Mesodermal cell (in vitro differentiated cells): ENCODE data around the gene OVOL2.

ENCODE experiments used
- H3K27ac ChIP-seq: 2 replicates; pipeline ENCODE4 v1.7.0; 2013; ENCODE audit warnings: mild to moderate bottlenecking, low read depth, low read length, moderate library complexity; ENCODE audit not compliant: severe bottlenecking
- H3K36me3 ChIP-seq: 2 replicates; pipeline ENCODE4 v1.7.1; 2013; ENCODE audit warnings: mild to moderate bottlenecking, low read length, moderate library complexity; ENCODE audit not compliant: control insufficient read depth, insufficient read depth
- H3K4me1 ChIP-seq: one replicate; pipeline ENCODE4 v1.7.1; 2013; ENCODE audit warnings: mild to moderate bottlenecking, low read length; ENCODE audit not compliant: insufficient read depth, control insufficient read depth, poor library complexity, severe bottlenecking
- H3K4me3 ChIP-seq: 2 replicates; pipeline ENCODE4 v1.7.0; 2013; ENCODE audit warnings: low read length, control low read depth, mild to moderate bottlenecking; ENCODE audit not compliant: insufficient read depth, poor library complexity, severe bottlenecking; ENCODE audit errors: extremely low read depth
- H3K9me3 ChIP-seq: 2 replicates; pipeline ENCODE4 v1.7.1; 2013; ENCODE audit warnings: mild to moderate bottlenecking, low read length, moderate library complexity; ENCODE audit not compliant: control insufficient read depth
- WGBS, 2 experiments: methylation state at CpG; one replicate each; pipeline ENCODE4 v1.1.5; 2013; ENCODE audit warnings: missing lambda C conversion rate in 2 of 2; ENCODE audit not compliant: insufficient coverage in 2 of 2; 5-methylcytosine and 5-hydroxymethylcytosine counted together

OVOL2 gene

DNA sequence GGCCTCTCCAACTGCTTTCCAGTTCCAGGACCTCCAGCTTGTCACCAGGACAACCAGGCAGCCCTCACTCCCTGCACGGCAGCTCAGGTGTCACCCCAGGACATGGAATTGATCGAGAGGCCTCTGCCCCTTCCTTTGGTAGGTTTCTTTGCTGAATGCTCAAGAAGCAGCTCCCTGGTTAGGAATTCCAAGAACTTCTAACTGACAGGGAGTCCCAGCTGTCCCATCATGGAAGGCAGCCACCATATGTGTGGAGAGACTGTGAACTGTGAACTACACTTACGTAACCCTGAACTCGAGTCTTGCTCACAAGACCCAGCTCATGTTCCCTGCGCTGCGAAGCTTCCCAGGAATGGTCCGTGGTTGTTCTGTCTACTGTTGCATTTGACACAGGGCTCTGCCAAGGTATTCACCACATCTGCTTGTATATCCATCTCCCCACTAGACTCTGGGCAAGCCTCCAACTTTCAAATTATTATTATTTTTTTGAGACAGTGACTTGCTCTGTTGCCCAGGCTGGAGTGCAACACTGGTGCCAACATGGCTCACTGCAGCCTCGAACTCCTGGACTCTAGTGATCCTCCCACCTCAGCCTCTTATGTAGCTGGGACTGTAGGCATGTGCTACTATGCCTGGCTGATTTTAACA is 53.2 kb downstream of the OVOL2 start:
- Histone ChIP-seq H3K9me3 (no peaks in the 10 kb centered on the region), H3K27ac (no peak overlapping the region), H3K4me1 (peaks cover 3% of the 10 kb centered on the region), H3K36me3 (no peaks in the 10 kb centered on the region), H3K4me3 (no peak overlapping the region)
- WGBS, 2 experiments, result 82 to 88% methylated on average over 7 to 8 of the region's 8 CpGs

DNA sequence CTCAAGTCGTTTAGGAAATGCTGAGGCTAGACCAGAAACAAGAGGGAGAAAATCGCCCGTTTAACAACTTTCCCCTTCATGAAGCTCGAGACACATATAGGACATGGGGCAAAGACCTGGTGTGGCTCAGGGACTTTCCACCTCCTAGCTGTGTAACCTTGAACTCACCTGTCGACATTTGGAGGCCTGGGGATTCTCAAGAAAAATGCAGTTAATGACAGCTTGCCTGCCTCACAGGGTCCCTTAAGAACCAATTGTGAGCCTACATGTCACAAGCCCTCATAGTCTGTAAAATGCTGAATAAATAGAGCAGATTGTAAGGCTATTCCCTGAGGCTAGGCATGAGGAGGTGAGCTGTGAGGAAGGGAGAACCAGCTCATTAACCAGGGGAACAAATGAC is 53.8 kb downstream of the OVOL2 start:
- WGBS, 2 experiments, result 71 to 79% methylated on average over 5 of the region's 5 CpGs

DNA sequence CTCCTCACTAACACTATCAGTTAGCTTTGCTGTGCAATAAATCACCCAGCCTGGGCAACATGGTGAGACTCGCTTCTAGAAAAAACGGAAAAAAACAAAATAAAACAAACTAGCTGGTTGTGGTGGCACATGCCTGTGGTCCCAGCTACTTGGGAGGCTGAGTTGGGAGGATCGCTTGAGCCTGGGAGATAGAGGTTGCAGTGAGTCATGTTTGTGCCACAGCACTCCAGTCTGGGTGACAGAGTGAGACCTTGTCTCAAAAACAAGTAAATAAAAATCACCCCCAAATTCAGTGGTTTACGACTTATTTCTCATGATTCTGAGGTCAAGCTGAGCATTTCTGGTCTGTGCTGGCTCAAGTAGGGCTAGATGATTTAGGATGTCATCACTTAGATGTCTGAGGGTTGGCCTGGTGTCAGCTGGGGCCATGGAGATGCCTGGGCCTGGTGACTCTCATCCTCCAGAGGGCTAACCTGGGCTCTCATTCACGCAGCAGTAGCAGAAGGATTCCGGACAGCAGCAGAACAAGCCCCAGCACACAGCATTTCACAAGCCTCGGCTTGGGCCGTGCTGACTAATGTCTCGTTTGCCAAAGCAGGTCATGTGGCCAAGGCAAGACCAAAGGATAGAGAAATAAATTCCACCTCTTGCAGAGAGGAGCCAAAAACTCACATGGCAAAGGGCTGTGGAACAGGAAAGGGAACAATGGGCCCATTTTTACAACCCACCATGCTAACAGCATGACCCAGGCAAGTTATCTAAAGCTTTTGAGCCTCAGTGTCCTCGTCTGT is 56.4 kb downstream of the OVOL2 start:
- Histone ChIP-seq H3K36me3 (no peaks in the 10 kb centered on the region), H3K4me1 (peaks cover 3% of the 10 kb centered on the region), H3K4me3 (no peak overlapping the region), H3K27ac (no peak overlapping the region), H3K9me3 (no peaks in the 10 kb centered on the region)
- 82 to 83% methylated on average over 3 to 6 of the region's 10 CpGs for WGBS, 2 experiments

More for the DNA sequence above, 53.8 kb downstream of the OVOL2 start:
- Histone ChIP-seq H3K27ac (no peak overlapping the region), H3K4me3 (no peak overlapping the region), H3K9me3 (no peaks in the 10 kb centered on the region), H3K36me3 (no peaks in the 10 kb centered on the region), H3K4me1 (peaks cover 3% of the 10 kb centered on the region)

DNA sequence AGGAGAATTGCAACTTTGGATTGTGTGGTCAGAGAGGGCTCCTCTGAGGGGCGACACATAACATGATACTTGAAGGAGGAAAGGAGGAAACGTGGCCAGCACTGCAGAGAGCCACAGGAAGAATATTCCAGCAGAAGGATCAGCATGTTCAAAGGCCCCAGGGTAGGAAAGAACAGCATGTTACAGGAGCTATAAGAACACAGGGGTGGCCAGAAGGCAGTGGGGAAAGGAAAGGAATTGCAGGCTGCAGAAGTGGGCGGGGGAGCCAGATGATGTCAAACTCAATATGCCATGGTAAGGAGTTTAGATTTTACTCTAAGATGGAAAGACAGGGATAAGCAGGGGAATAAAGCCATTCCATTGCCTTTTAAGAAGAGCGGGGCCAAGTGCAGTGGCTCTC is 58.1 kb downstream of the OVOL2 start:
- H3K4me1 ChIP-seq, result no peaks in the 10 kb centered on the region
- no peaks in the 10 kb centered on the region for H3K36me3 ChIP-seq
- H3K9me3 ChIP-seq, result no peaks in the 10 kb centered on the region
- WGBS, 2 experiments, result 76 to 92% methylated on average over 4 of the region's 4 CpGs
- H3K4me3 ChIP-seq, result no peak overlapping the region
- no peak overlapping the region for H3K27ac ChIP-seq

DNA sequence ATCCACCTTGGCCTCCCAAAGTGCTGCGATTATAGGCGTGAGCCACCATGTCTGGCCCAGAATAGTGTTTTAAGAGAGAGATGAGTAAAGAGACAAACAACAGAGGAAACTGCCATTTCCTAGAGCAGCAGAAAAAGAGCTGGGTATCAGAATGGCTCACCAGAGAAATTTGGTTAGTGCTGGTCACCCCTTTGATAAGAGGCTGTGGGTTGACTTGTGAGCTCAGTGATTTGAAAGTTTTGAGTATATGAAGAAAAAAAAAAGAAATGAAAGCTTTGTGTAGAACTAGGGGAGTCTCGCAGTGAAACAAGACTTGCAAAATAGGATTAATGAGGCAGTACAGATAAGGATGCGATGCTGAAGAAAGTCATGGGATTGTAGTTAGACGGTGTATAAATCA is 59.3 kb downstream of the OVOL2 start:
- no peak overlapping the region for H3K4me3 ChIP-seq
- H3K9me3 ChIP-seq, result no peaks in the 10 kb centered on the region
- no peaks in the 10 kb centered on the region for H3K36me3 ChIP-seq
- no peaks in the 10 kb centered on the region for H3K4me1 ChIP-seq
- no peak overlapping the region for H3K27ac ChIP-seq
- WGBS, 2 experiments, result 92 to 93% methylated on average over 2 to 5 of the region's 5 CpGs

DNA sequence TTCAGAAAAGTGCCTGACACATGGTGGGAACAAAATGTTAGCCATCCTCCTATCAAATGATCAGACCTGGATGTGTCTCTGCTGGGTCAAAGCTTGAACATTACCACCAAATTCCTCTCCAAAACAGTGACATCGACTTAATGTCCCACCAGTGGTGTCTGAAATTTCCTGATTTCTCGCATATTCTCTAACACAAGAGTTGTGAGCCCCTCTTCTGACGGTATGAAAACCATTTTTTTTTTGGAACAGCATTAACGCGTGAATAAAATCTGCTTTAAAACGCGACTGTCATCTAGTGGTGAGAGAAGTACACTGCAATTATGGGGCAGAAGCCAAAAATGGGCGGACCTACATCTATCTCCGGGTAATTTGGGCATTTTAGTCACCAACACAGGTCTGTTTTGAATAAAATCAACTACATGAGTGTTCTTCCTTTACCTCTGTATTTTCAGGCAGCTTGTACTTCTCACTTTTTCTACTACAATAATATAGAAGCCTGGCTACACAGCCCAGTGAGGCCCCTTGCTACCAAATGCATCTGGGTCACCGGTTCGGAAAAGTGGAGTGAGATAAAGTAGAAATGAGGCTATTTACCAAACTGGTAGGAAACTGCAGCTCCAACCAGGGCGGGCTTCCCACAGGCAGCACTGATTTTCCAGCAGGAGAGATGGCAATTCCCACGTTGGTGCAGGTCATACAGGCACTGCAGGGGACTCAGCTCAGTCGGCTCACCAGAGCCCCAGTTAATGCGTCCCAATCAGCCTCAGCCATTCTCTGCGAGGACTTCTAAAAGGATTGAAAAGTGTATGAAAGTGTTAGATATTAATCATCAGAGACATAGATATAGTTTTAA is 61.5 kb downstream of the OVOL2 start:
- H3K27ac ChIP-seq, result no peak overlapping the region
- H3K9me3 ChIP-seq, result no peaks in the 10 kb centered on the region
- peaks cover 8% of the 10 kb centered on the region for H3K36me3 ChIP-seq
- H3K4me3 ChIP-seq, result no peak overlapping the region
- WGBS, 2 experiments, result 22 to 38% methylated on average over 11 to 12 of the region's 16 CpGs
- H3K4me1 ChIP-seq, result no peaks in the 10 kb centered on the region

DNA sequence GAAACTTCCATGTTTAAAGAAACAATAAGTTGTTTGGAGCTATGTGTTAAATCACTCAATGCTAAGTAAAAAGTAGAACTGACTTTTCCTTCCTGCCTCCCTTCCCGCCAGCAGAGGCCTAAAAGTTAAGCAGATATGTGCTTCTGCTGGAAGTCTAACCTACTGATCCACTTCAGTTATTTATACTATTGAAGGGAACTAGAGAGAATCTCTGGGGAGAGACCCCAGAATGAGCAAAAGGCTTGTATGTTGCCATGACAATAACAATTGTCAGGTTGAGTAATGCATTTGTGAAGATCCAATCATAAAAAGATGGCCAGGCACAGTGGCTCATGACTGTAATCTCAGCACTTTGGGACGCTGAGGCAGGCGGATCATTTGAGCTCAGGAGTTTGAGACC is 64.2 kb downstream of the OVOL2 start:
- Histone ChIP-seq H3K27ac (no peak overlapping the region), H3K4me3 (no peak overlapping the region), H3K36me3 (peaks cover 31% of the 10 kb centered on the region), H3K9me3 (no peaks in the 10 kb centered on the region), H3K4me1 (no peaks in the 10 kb centered on the region)
- WGBS, 2 experiments, result 100% methylated on average over 2 of the region's 3 CpGs; no CpG with 5 or more reads in 1 of the 2 experiments

DNA sequence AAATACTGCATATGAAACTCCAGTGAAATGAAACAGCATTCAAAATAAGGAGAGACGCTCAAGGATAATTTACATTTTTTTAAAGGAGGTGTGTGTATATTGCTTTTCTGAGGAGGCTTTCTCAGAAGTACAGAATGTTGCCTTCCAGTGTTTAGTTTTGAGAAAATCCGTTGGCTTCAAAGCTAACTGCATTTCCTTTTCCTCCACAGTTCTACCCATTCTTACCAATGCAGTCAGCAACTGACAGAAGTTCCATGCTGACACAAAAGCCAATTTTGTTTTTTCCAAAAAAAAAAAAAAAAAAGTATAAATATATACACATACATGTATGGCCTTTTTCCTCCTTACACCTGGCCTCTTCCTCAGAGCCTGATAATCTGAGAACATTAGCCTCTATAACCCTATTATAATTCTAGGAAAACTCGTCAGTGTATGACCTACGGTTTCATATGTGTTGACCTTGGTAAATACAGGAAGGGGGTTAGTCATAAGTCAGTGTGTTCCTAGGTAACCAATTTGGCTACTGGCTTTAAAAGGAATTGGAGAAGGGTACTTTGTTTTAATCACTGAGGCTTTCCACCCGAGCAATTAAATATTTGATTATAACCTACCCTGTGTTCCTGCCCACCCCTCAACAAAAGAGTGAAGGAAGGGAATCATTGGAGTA is 64.7 kb downstream of the OVOL2 start:
- Histone ChIP-seq H3K27ac (no peak overlapping the region), H3K4me3 (no peak overlapping the region), H3K36me3 (peaks cover 36% of the 10 kb centered on the region), H3K4me1 (no peaks in the 10 kb centered on the region), H3K9me3 (no peaks in the 10 kb centered on the region)
- 100% methylated on average over 2 to 3 of the region's 5 CpGs for WGBS, 2 experiments

DNA sequence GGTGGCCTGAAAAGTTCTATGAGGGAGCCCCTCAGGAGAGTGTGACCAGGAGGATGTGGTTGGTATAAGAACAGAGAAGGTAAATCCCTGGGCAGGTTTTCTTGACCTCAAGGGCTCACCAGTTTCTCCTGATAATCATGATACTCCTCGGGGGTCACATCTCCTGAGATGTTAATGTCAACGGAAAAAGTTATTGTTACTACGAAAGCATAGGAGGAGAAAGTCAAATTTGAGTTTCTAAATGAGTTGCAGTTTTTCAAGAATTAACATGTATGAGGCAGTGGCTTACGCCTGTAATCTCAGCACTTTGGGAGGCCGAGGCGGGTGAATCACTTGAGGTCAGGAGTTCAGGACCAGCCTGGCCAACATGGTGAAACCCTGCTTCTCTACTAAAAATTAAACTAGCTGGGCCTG is 65.5 kb downstream of the OVOL2 start:
- no peak overlapping the region for H3K4me3 ChIP-seq
- no peak overlapping the region for H3K27ac ChIP-seq
- WGBS, 2 experiments, result 95% methylated on average over 4 to 6 of the region's 6 CpGs
- H3K4me1 ChIP-seq, result no peaks in the 10 kb centered on the region
- no peaks in the 10 kb centered on the region for H3K9me3 ChIP-seq
- peaks cover 40% of the 10 kb centered on the region for H3K36me3 ChIP-seq

DNA sequence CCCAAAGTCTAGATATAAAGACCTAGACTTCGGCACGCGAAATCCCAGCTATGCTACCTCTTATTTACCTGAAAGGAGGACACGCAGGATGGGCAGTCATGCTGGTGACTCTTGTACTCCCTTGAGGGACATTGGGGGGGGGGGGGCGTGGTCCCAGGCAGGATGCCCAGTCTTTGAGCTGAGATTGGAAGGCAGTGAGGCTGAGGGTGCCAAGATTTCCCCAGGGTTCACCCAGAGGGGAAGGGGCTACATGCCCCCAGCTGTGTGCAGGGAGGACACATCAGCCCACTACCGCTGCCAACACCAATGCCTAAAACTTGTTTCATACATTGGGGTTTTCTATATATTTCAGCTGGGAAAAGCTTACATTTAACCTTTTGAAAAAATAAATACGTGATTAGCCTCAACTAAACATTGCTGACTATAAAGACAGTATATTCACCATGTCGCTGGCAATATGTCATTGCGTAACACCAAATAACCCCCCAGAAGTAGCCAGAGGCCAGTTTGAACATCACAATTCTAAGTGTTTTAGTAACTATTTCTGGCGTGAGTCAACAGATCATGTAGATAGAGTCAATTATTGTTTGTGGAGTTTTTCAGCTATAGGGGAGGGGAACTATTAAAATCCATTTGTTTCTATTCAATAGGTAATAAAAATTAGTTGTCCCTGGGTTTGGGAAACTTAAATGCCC is 67.3 kb downstream of the OVOL2 start:
- Histone ChIP-seq H3K9me3 (no peaks in the 10 kb centered on the region), H3K4me3 (no peak overlapping the region), H3K36me3 (peaks cover 52% of the 10 kb centered on the region), H3K27ac (no peak overlapping the region), H3K4me1 (no peaks in the 10 kb centered on the region)
- WGBS, 2 experiments, result 100% methylated on average over 2 of the region's 10 CpGs; no CpG with 5 or more reads in 1 of the 2 experiments
